NCI-H2227 treated with DMSO at 0.1 percent for 48 hours (cell line): ENCODE data around the gene WDR5B.
A peak's percentile ranks its signal among the peaks of the same experiment; 100 is the strongest.

ENCODE experiments used
- DNase-seq: peaks from one replicate; lab custom pipeline; 2025; lab: John Stamatoyannopoulos, UW

Gene WDR5B

GRCh38 chr3:122409446-122409845 is 6.4 kb downstream of the WDR5B start:
- no peak for DNase-seq

- no peak for DNase-seq
Observed at GRCh38 chr3:122407946-122408345, 7.9 kb downstream of the WDR5B start.

- DNase-seq, result no peak
Observed at GRCh38 chr3:122406198-122406597, 9.7 kb downstream of the WDR5B start.

GRCh38 chr3:122405015-122405414 is 10.8 kb downstream of the WDR5B start:
- DNase-seq, result no peak

GRCh38 chr3:122403489-122403888 is 12.4 kb downstream of the WDR5B start:
- no peak for DNase-seq

GRCh38 chr3:122398920-122399319 is 16.9 kb downstream of the WDR5B start:
- DNase-seq, result no peak

GRCh38 chr3:122397201-122397600 is 18.7 kb downstream of the WDR5B start:
- DNase-seq, result no peak

GRCh38 chr3:122396511-122396910 is 19.4 kb downstream of the WDR5B start:
- DNase-seq, result no peak

- no peak for DNase-seq
Observed at GRCh38 chr3:122395582-122395981, 20.3 kb downstream of the WDR5B start.

GRCh38 chr3:122394173-122394572 is 21.7 kb downstream of the WDR5B start:
- no peak for DNase-seq

- peak; percentile 10 for DNase-seq
Observed at GRCh38 chr3:122392868-122393844, 22.7 kb downstream of the WDR5B start.

GRCh38 chr3:122391681-122392446 is 24.0 kb downstream of the WDR5B start:
- no peak for DNase-seq

GRCh38 chr3:122390665-122391064 is 25.2 kb downstream of the WDR5B start:
- no peak for DNase-seq

- no peak for DNase-seq
Observed at GRCh38 chr3:122389892-122390291, 26.0 kb downstream of the WDR5B start.

- no peak for DNase-seq
Observed at GRCh38 chr3:122389197-122389596, 26.7 kb downstream of the WDR5B start.

- DNase-seq, result no peak
Observed at GRCh38 chr3:122387709-122388108, 28.2 kb downstream of the WDR5B start.

- DNase-seq, result peak; percentile 82
Observed at GRCh38 chr3:122383771-122384697, 31.8 kb downstream of the WDR5B start, which contains the start of gene FAM162A. TSS of gene FAM162A (plus strand) at chr3:122384182. CDS start at chr3:122384266, 84 bp downstream.

- DNase-seq, result peak; percentile 74
Observed at GRCh38 chr3:122382888-122383666, 32.8 kb downstream of the WDR5B start, which contains the start of gene MIX23. TSS of gene MIX23 (minus strand) at chr3:122383231. CDS start at chr3:122383224, 7 bp downstream.

GRCh38 chr3:122377975-122378374 is 37.9 kb downstream of the WDR5B start:
- DNase-seq, result no peak

GRCh38 chr3:122374034-122374433 is 41.8 kb downstream of the WDR5B start:
- no peak for DNase-seq

GRCh38 chr3:122366379-122366749 is 49.5 kb downstream of the WDR5B start:
- DNase-seq, result no peak
